ENCODE data around the gene TRIAP1.

TRIAP1 gene

GRCh38 chr12:120468325-120468820, 22.2 kb upstream of the TRIAP1 start:
- H3K79me2 ChIP-seq (ENCODE audit: insufficient read depth, low read length), result peaks cover 42% of the 10 kb centered on the region
- peak overlapping the region; percentile 76 for H3K4me2 ChIP-seq (ENCODE audit: low read length)
- H3F3A ChIP-seq (ENCODE audit: insufficient read depth, low read length), result no peaks in the 10 kb centered on the region
- H3K36me3 ChIP-seq (ENCODE audit: insufficient read depth, low read length), result peaks cover 46% of the 10 kb centered on the region
- peak overlapping the region; percentile 98 for H3K4me3 ChIP-seq (ENCODE audit: low read depth, low read length, poor library complexity, severe bottlenecking)
- peak overlapping the region; percentile 58 for H3K27ac ChIP-seq (ENCODE audit: low read depth, low read length, poor library complexity, severe bottlenecking)
- TF ChIP-seq CTCF (IDR thresholded peaks at IDR 0.05; ENCODE audit: low read length) (no peak), EZH2 (IDR thresholded peaks at IDR 0.05; ENCODE audit: borderline replicate concordance, low read length) (no peak)
- no peaks in the 10 kb centered on the region for H3K27me3 ChIP-seq (ENCODE audit: insufficient read depth, low read length)
- 0 out of 2 replicates have a peak, but pooled peaks cover 3% of the 10 kb centered on the region for H4K20me1 ChIP-seq (ENCODE audit: insufficient read depth, low read length)
- no peaks in the 10 kb centered on the region for H3K9me2 ChIP-seq (ENCODE audit: low read depth, low read length)
- H3K4me1 ChIP-seq (ENCODE audit: insufficient read depth, low read length, severe bottlenecking), result peaks cover 53% of the 10 kb centered on the region
- peak overlapping the region; percentile 94 for H3K9ac ChIP-seq (ENCODE audit: low read length)
- H3K9me3 ChIP-seq (ENCODE audit: low read length), result no peaks in the 10 kb centered on the region
- H2AFZ ChIP-seq (ENCODE audit: low read length), result no peak overlapping the region

DNA sequence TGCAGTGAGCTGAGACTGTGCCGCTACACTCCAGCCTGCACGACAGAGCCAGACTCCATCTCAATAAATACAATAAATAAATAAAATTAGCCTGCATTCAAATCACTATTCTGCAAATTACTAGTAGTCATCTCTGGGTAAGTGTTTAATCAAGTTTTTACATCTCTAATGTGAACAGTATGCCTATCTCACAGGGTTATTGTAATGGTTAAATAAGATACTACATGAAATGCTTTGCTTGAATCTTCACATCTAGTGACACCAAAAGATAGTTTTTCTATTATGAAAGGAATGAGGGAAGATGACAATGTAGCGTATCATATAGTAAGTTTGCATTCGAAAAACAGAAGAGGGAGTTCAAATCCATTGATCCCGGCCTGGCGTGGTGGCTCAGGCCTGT, 21.3 kb upstream of the TRIAP1 start:
- H3K27ac ChIP-seq (ENCODE audit: low read depth, low read length, poor library complexity, severe bottlenecking), result no peak overlapping the region
- H3K79me2 ChIP-seq (ENCODE audit: insufficient read depth, low read length), result peaks cover 42% of the 10 kb centered on the region
- peaks cover 54% of the 10 kb centered on the region for H3K36me3 ChIP-seq (ENCODE audit: insufficient read depth, low read length)
- no peaks in the 10 kb centered on the region for H3K9me3 ChIP-seq (ENCODE audit: low read length)
- H3K4me2 ChIP-seq (ENCODE audit: low read length), result peak overlapping the region; percentile 76; the same call in 1 of the 2 replicates
- H2AFZ ChIP-seq (ENCODE audit: low read length), result no peak overlapping the region
- H4K20me1 ChIP-seq (ENCODE audit: insufficient read depth, low read length), result 0 out of 2 replicates have a peak, but pooled peaks cover 3% of the 10 kb centered on the region
- TF ChIP-seq CTCF (IDR thresholded peaks at IDR 0.05; ENCODE audit: low read length) (no peak), EZH2 (IDR thresholded peaks at IDR 0.05; ENCODE audit: borderline replicate concordance, low read length) (no peak)
- no peaks in the 10 kb centered on the region for H3F3A ChIP-seq (ENCODE audit: insufficient read depth, low read length)
- H3K9ac ChIP-seq (ENCODE audit: low read length), result no peak overlapping the region; the same call in 1 of the 2 replicates
- peak overlapping the region; percentile 98 for H3K4me3 ChIP-seq (ENCODE audit: low read depth, low read length, poor library complexity, severe bottlenecking)
- no peaks in the 10 kb centered on the region for H3K27me3 ChIP-seq (ENCODE audit: insufficient read depth, low read length)
- H3K4me1 ChIP-seq (ENCODE audit: insufficient read depth, low read length, severe bottlenecking), result peaks cover 47% of the 10 kb centered on the region
- no peaks in the 10 kb centered on the region for H3K9me2 ChIP-seq (ENCODE audit: low read depth, low read length)

GRCh38 chr12:120466560-120467315, 20.6 kb upstream of the TRIAP1 start:
- H2AFZ ChIP-seq (ENCODE audit: low read length), result no peak overlapping the region
- peaks cover 40% of the 10 kb centered on the region for H3K4me1 ChIP-seq (ENCODE audit: insufficient read depth, low read length, severe bottlenecking)
- H3K79me2 ChIP-seq (ENCODE audit: insufficient read depth, low read length), result peaks cover 42% of the 10 kb centered on the region
- no peak overlapping the region for H3K9ac ChIP-seq (ENCODE audit: low read length)
- H3K9me3 ChIP-seq (ENCODE audit: low read length), result no peaks in the 10 kb centered on the region
- H3K27ac ChIP-seq (ENCODE audit: low read depth, low read length, poor library complexity, severe bottlenecking), result no peak overlapping the region
- TF ChIP-seq CTCF (IDR thresholded peaks at IDR 0.05; ENCODE audit: low read length) (peak; percentile 55), EZH2 (IDR thresholded peaks at IDR 0.05; ENCODE audit: borderline replicate concordance, low read length) (no peak)
- H3K4me3 ChIP-seq (ENCODE audit: low read depth, low read length, poor library complexity, severe bottlenecking), result no peak overlapping the region
- 0 out of 2 replicates have a peak, but pooled peaks cover 3% of the 10 kb centered on the region for H4K20me1 ChIP-seq (ENCODE audit: insufficient read depth, low read length)
- H3F3A ChIP-seq (ENCODE audit: insufficient read depth, low read length), result no peaks in the 10 kb centered on the region
- H3K27me3 ChIP-seq (ENCODE audit: insufficient read depth, low read length), result no peaks in the 10 kb centered on the region
- H3K4me2 ChIP-seq (ENCODE audit: low read length), result peak overlapping the region; percentile 14; the same call in 1 of the 2 replicates
- H3K36me3 ChIP-seq (ENCODE audit: insufficient read depth, low read length), result peaks cover 61% of the 10 kb centered on the region
- no peaks in the 10 kb centered on the region for H3K9me2 ChIP-seq (ENCODE audit: low read depth, low read length)

Measured in OCI-LY1 (cell line).